IMR-90 (cell line): ENCODE data around the gene CFAP299. TPM values are rescaled to one million over a fixed set of nuclear protein-coding genes. Genes with fewer than 3 reads are reported as not detected.

Experiments
- ATAC-seq: fragments of 200-7000 bp; cut with Tn5 transposase; 2 replicates; pipeline ENCODE4 v1.9.1; 2020; ENCODE audit warnings: low read depth, mild to moderate bottlenecking, moderate library complexity
- BruUV-seq: library from RNA; stranded (reverse); fragments of 400-500 nt; replicated peaks from 2 replicates; lab custom pipeline; 2021; lab: Mats Ljungman, UMichigan
- CTCF ChIA-PET: fragments of 300-600 bp; formaldehyde crosslinking; extraction: SDS; loops from one replicate; lab custom pipeline; 2021; ENCODE audit warnings: antibody characterized with exemption; lab: Yijun Ruan, JAX
- POLR2A ChIA-PET: fragments of 300-600 bp; sonication (Branson Sonifier 250); formaldehyde crosslinking; loops from one replicate; lab custom pipeline; 2022; ENCODE audit warnings: antibody characterized with exemption; ENCODE audit not compliant: unreplicated experiment; lab: Charles Lee
- DNase-seq: peaks from one replicate; pipeline ENCODE4 v3.0.0; 2013
- H2AFZ ChIP-seq: replicated peaks from 2 replicates; pipeline ENCODE3; 2013; ENCODE audit warnings: low read length, mild to moderate bottlenecking; ENCODE audit not compliant: poor library complexity
- H2AK5ac ChIP-seq: 2 replicates; pipeline ENCODE4 v1.6.1; 2013; ENCODE audit warnings: low read depth, low read length, inconsistent platforms
- H2AK9ac ChIP-seq: replicated peaks from 2 replicates; pipeline ENCODE3; 2013; ENCODE audit warnings: mild to moderate bottlenecking, low read depth, low read length, moderate library complexity; ENCODE audit not compliant: poor library complexity
- H2BK120ac ChIP-seq: 2 replicates; pipeline ENCODE4 v1.6.1; 2013; ENCODE audit warnings: low read depth, low read length, inconsistent platforms
- H2BK15ac ChIP-seq: 3 replicates; pipeline ENCODE4 v1.6.1; 2013; ENCODE audit warnings: low read depth, low read length, inconsistent platforms
- H2BK20ac ChIP-seq: 2 replicates; pipeline ENCODE4 v1.6.1; 2013; ENCODE audit warnings: low read depth, mild to moderate bottlenecking, inconsistent platforms, low read length, moderate library complexity
- H2BK5ac ChIP-seq: 2 replicates; pipeline ENCODE4 v1.6.1; 2013; ENCODE audit warnings: mild to moderate bottlenecking, low read depth, low read length, inconsistent platforms; ENCODE audit not compliant: poor library complexity, severe bottlenecking
- H3K14ac ChIP-seq: replicated peaks from 2 replicates; pipeline ENCODE4 v1.6.1; 2013; ENCODE audit warnings: low read depth, low read length, inconsistent platforms
- H3K18ac ChIP-seq: 2 replicates; pipeline ENCODE4 v1.6.1; 2013; ENCODE audit warnings: low read depth, low read length, control low read depth
- H3K23ac ChIP-seq: 2 replicates; pipeline ENCODE4 v1.6.1; 2013; ENCODE audit warnings: low read depth, low read length, inconsistent platforms
- H3K27ac ChIP-seq: 2 replicates; pipeline ENCODE4 v1.5.1; 2013; ENCODE audit warnings: mild to moderate bottlenecking, control low read depth, low read length; ENCODE audit not compliant: insufficient read depth
- H3K27me3 ChIP-seq: 2 replicates; pipeline ENCODE4 v1.6.1; 2013; ENCODE audit warnings: low read length; ENCODE audit not compliant: control insufficient read depth, insufficient read depth
- H3K36me3 ChIP-seq: 2 replicates; pipeline ENCODE4 v1.6.1; 2013; ENCODE audit warnings: low read length, mixed read lengths; ENCODE audit not compliant: control insufficient read depth, insufficient read depth
- H3K4ac ChIP-seq: 2 replicates; pipeline ENCODE4 v1.6.1; 2013; ENCODE audit warnings: low read depth, low read length, inconsistent platforms
- H3K4me1 ChIP-seq: 2 replicates; pipeline ENCODE4 v1.6.1; 2013; ENCODE audit warnings: low read length, mixed read lengths; ENCODE audit not compliant: control insufficient read depth, insufficient read depth
- H3K4me2 ChIP-seq: 2 replicates; pipeline ENCODE4 v1.6.1; 2013; ENCODE audit warnings: low read depth, mild to moderate bottlenecking, control low read depth, low read length, moderate library complexity
- H3K4me3 ChIP-seq: 2 replicates; pipeline ENCODE4 v1.5.1; 2013; ENCODE audit warnings: low read depth, mild to moderate bottlenecking, control low read depth, low read length, moderate library complexity; ENCODE audit not compliant: insufficient read depth
- H3K56ac ChIP-seq: 2 replicates; pipeline ENCODE4 v1.6.1; 2013; ENCODE audit warnings: low read length, inconsistent platforms; ENCODE audit not compliant: insufficient read depth; ENCODE audit errors: extremely low read depth
- H3K79me1 ChIP-seq, 2 experiments: 2 replicates each; pipeline ENCODE4 v1.6.1; 2013; ENCODE audit warnings: low read length in 2 of 2, inconsistent platforms in 1 of 2, low read depth in 1 of 2
- H3K9ac ChIP-seq: 2 replicates; pipeline ENCODE4 v1.6.1; 2013; ENCODE audit warnings: low read depth, low read length, control low read depth
- H3K9me1 ChIP-seq: 2 replicates; pipeline ENCODE4 v1.6.1; 2013; ENCODE audit warnings: low read length, inconsistent platforms; ENCODE audit not compliant: insufficient read depth
- H3K9me3 ChIP-seq: 2 replicates; pipeline ENCODE4 v1.6.1; 2013; ENCODE audit warnings: low read length; ENCODE audit not compliant: control insufficient read depth, insufficient read depth
- H4K20me1 ChIP-seq: 2 replicates; pipeline ENCODE4 v1.6.1; 2013; ENCODE audit warnings: low read length, inconsistent platforms; ENCODE audit not compliant: insufficient read depth
- H4K5ac ChIP-seq: 2 replicates; pipeline ENCODE4 v1.6.1; 2013; ENCODE audit warnings: mild to moderate bottlenecking, low read depth, low read length, control low read depth
- H4K8ac ChIP-seq, 2 experiments: 2 replicates each; pipeline ENCODE4 v1.6.1; 2013; ENCODE audit warnings: low read depth in 2 of 2, low read length in 2 of 2, control low read depth in 1 of 2, inconsistent platforms in 1 of 2
- H4K91ac ChIP-seq: 2 replicates; pipeline ENCODE4 v1.6.1; 2013; ENCODE audit warnings: low read depth, low read length, inconsistent platforms; ENCODE audit not compliant: insufficient read depth
- BHLHE40 ChIP-seq: fragments of 150-350 bp; IDR thresholded peaks from 2 replicates; pipeline ENCODE4 v1.6.1; 2016; ENCODE audit warnings: mild to moderate bottlenecking, low read depth, low read length
- CEBPB ChIP-seq: IDR thresholded peaks from 2 replicates; pipeline ENCODE4 v1.6.1; 2012; ENCODE audit warnings: low read depth, low read length, improper control_type of control experiment
- CHD1 ChIP-seq: IDR thresholded peaks from 2 replicates; pipeline ENCODE4 v1.6.1; 2012; ENCODE audit warnings: low read depth, low read length, improper control_type of control experiment
- FOS ChIP-seq: fragments of 150-350 bp; IDR thresholded peaks from 2 replicates; pipeline ENCODE4 v1.6.1; 2016; ENCODE audit warnings: low read depth, low read length
- MAFK ChIP-seq: IDR thresholded peaks from 2 replicates; pipeline ENCODE4 v1.6.1; 2012; ENCODE audit warnings: low read depth, low read length, improper control_type of control experiment
- MAZ ChIP-seq: IDR thresholded peaks from 2 replicates; pipeline ENCODE4 v1.6.1; 2012; ENCODE audit warnings: low read depth, mild to moderate bottlenecking, low read length, improper control_type of control experiment, moderate library complexity, borderline replicate concordance
- MXI1 ChIP-seq: IDR thresholded peaks from 2 replicates; pipeline ENCODE4 v1.6.1; 2012; ENCODE audit warnings: low read depth, mild to moderate bottlenecking, low read length, moderate library complexity, borderline replicate concordance
- POLR2A ChIP-seq: IDR thresholded peaks from 2 replicates; pipeline ENCODE4 v1.6.1; 2012; ENCODE audit warnings: mild to moderate bottlenecking, low read depth, low read length
- RAD21 ChIP-seq: IDR thresholded peaks from 2 replicates; pipeline ENCODE4 v1.6.1; 2012; ENCODE audit warnings: low read length, improper control_type of control experiment
- RCOR1 ChIP-seq: IDR thresholded peaks from 2 replicates; pipeline ENCODE4 v1.6.1; 2012; ENCODE audit warnings: mild to moderate bottlenecking, low read length, improper control_type of control experiment; ENCODE audit not compliant: insufficient replicate concordance
- RFX5 ChIP-seq: IDR thresholded peaks from 2 replicates; pipeline ENCODE4 v1.8.0; 2012; ENCODE audit warnings: low read depth, mild to moderate bottlenecking, low read length, moderate library complexity
- SMC3 ChIP-seq: fragments of 150-350 bp; IDR thresholded peaks from 2 replicates; pipeline ENCODE4 v1.6.1; 2016; ENCODE audit warnings: low read depth, mild to moderate bottlenecking, antibody characterized with exemption, low read length, moderate library complexity
- USF2 ChIP-seq: fragments of 150-350 bp; IDR thresholded peaks from 2 replicates; pipeline ENCODE4 v1.6.1; 2017; ENCODE audit warnings: mild to moderate bottlenecking, antibody characterized with exemption, low read length, low read depth
- WGBS, 2 experiments: methylation state at CpG; one replicate each; pipeline versions ENCODE4 v1.1.5 to v1.1.7; 2013; ENCODE audit warnings: missing lambda C conversion rate in 2 of 2; ENCODE audit not compliant: insufficient read length in 1 of 2; ENCODE audit errors: extremely low coverage in 2 of 2; 5-methylcytosine and 5-hydroxymethylcytosine counted together
- dilution Hi-C: fragments of 300-500 bp; cut with HindIII; formaldehyde crosslinking; loops from one replicate; pipeline ENCODE4 v1.14.3; 2018; ENCODE audit warnings: low sequenced_read_pairs; ENCODE audit not compliant: unreplicated experiment
- in situ Hi-C: fragments of 300-500 bp; cut with MboI; formaldehyde crosslinking; loops from 3 replicates; pipeline ENCODE4 v1.14.3; 2019; ENCODE audit warnings: low sequenced_read_pairs, inconsistent platforms, mixed read lengths
- intact Hi-C: fragments of 100-400 bp; cut with micrococcal nuclease; formaldehyde crosslinking; loops from 2 replicates; pipeline ENCODE4 v1.10.0; 2022
- polyA plus RNA-seq, 3 experiments: library from polyadenylated mRNA; depleted of rRNA; stranded (reverse); fragments of >200 nt; gene quantifications; 2 replicates each; pipeline ENCODE4 v1.2.3, GENCODE V29; 2012; ENCODE audit warnings: low replicate concordance in 1 of 3
- total RNA-seq: library from RNA; depleted of rRNA; stranded (reverse); fragments of >200 nt; gene quantifications from 2 replicates; pipeline ENCODE4 v1.2.3, GENCODE V29; 2012
- TF ChIP-seq, protein P1 (sequence below): fragments of 150-350 bp; IDR thresholded peaks from 2 replicates; pipeline ENCODE4 v1.6.1; 2016; ENCODE audit warnings: low read depth, mild to moderate bottlenecking, low read length, moderate library complexity, borderline replicate concordance
- TF ChIP-seq, protein P2 (sequence below): conservative IDR thresholded peaks from 2 replicates; pipeline ENCODE4 v1.5.1; 2012; ENCODE audit warnings: mild to moderate bottlenecking, low read depth, low read length, improper control_type of control experiment

Gene CFAP299
- total and polyA plus RNA-seq, 2 of the 4 experiments (the other 2 are of a cell fraction) = 1.0 to 1.1 TPM

DNA sequence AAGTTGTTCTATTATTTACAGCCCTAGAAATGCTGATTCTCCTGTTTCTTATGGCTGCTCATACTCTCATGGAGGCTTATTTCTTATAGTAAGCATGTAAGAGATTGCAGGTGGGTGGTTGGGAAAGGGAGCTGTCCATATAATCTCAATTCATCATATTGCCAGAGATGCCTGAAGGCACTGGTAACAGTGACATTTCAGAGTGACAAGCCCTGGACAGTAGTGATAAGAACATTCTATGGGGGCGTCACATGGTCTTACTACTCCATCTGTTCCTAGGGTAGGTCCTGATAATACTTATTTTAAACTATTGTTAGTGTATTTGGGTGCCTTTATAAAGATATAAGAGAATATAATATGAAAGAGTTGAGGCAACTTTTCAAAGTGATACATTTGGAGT lies 171.5 kb downstream of the CFAP299 start:
- POLR2A ChIA-PET = no interaction called here
- DNase-seq (no peak), ATAC-seq (no peak)

More for the DNA sequence above, 171.5 kb downstream of the CFAP299 start:
- Histone ChIP-seq H3K4ac (no peak overlapping the region), H4K20me1 (no peaks in the 10 kb centered on the region), H3K27me3 (no peaks in the 10 kb centered on the region), H2AK5ac (no peak overlapping the region), H2BK120ac (no peak overlapping the region), H3K4me2 (no peak overlapping the region), H3K9me3 (no peaks in the 10 kb centered on the region), H3K18ac (no peak overlapping the region), H2BK15ac (no peak overlapping the region), H4K8ac (no peak overlapping the region), H3K4me3 (no peak overlapping the region), H3K27ac (no peak overlapping the region), H3K9me1 (peaks cover 3% of the 10 kb centered on the region; the same call in 1 of the 2 replicates), H3K56ac (no peak overlapping the region), H2BK20ac (no peak overlapping the region), H3K9ac (no peak overlapping the region), H3K23ac (no peak overlapping the region), H4K5ac (no peak overlapping the region), H2BK5ac (no peak overlapping the region), H2AFZ (no peak overlapping the region), H4K91ac (no peak overlapping the region), H2AK9ac (no peak overlapping the region), H3K4me1 (no peaks in the 10 kb centered on the region), H3K14ac (no peak overlapping the region), H3K79me1 (no peaks in the 10 kb centered on the region), H3K36me3 (no peaks in the 10 kb centered on the region)
- dilution Hi-C loops (no loop called here), intact Hi-C loops (no loop called here), in situ Hi-C loops (no loop called here)
- no TSS peak for BruUV-seq
- no CpG with 5 or more reads among the region's 1 CpG for WGBS, 2 experiments
- CTCF ChIA-PET = no interaction called here
- TF ChIP-seq RFX5 (no peak), MAZ (no peak), BHLHE40 (no peak), MXI1 (no peak), CHD1 (no peak), CEBPB (no peak), RAD21 (no peak), RCOR1 (no peak), FOS (no peak), USF2 (no peak), SMC3 (no peak), POLR2A (no peak), MAFK (no peak)
- TF ChIP-seq, protein P1, sequence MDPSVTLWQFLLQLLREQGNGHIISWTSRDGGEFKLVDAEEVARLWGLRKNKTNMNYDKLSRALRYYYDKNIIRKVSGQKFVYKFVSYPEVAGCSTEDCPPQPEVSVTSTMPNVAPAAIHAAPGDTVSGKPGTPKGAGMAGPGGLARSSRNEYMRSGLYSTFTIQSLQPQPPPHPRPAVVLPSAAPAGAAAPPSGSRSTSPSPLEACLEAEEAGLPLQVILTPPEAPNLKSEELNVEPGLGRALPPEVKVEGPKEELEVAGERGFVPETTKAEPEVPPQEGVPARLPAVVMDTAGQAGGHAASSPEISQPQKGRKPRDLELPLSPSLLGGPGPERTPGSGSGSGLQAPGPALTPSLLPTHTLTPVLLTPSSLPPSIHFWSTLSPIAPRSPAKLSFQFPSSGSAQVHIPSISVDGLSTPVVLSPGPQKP = no peak
- TF ChIP-seq, protein P2, sequence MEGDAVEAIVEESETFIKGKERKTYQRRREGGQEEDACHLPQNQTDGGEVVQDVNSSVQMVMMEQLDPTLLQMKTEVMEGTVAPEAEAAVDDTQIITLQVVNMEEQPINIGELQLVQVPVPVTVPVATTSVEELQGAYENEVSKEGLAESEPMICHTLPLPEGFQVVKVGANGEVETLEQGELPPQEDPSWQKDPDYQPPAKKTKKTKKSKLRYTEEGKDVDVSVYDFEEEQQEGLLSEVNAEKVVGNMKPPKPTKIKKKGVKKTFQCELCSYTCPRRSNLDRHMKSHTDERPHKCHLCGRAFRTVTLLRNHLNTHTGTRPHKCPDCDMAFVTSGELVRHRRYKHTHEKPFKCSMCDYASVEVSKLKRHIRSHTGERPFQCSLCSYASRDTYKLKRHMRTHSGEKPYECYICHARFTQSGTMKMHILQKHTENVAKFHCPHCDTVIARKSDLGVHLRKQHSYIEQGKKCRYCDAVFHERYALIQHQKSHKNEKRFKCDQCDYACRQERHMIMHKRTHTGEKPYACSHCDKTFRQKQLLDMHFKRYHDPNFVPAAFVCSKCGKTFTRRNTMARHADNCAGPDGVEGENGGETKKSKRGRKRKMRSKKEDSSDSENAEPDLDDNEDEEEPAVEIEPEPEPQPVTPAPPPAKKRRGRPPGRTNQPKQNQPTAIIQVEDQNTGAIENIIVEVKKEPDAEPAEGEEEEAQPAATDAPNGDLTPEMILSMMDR = no peak
